ENCODE data around the gene ASB3.
"Not testable (repeated sequence)": the region's sequence is repeated elsewhere in the genome, so short reads cannot be mapped to it uniquely, and the experiment has no call there.

The ASB3 gene

GRCh38 chr2:53729143-53729762 is 57.5 kb downstream of the ASB3 start:
- no peak for DNase-seq

GRCh38 chr2:53727921-53728320 is 58.8 kb downstream of the ASB3 start:
- no peak for DNase-seq

- DNase-seq: no peak
Measured at GRCh38 chr2:53725662-53726061, 61.1 kb downstream of the ASB3 start.

GRCh38 chr2:53724536-53724935 is 62.2 kb downstream of the ASB3 start:
- DNase-seq: no peak

GRCh38 chr2:53720944-53721343 is 65.8 kb downstream of the ASB3 start:
- DNase-seq: not testable (repeated sequence)

- no peak for DNase-seq
Measured at GRCh38 chr2:53715568-53715967, 71.2 kb downstream of the ASB3 start.

GRCh38 chr2:53711271-53711780 is 75.4 kb downstream of the ASB3 start:
- no peak for DNase-seq

GRCh38 chr2:53708988-53709387 is 77.8 kb downstream of the ASB3 start:
- DNase-seq: no peak

GRCh38 chr2:53701221-53701620 is 85.5 kb downstream of the ASB3 start:
- DNase-seq: no peak

GRCh38 chr2:53697686-53698085 is 89.1 kb downstream of the ASB3 start:
- no peak for DNase-seq

GRCh38 chr2:53697092-53697491 is 89.7 kb downstream of the ASB3 start:
- no peak for DNase-seq

- DNase-seq: no peak
Measured at GRCh38 chr2:53695575-53695974, 91.2 kb downstream of the ASB3 start.

GRCh38 chr2:53694096-53694771 is 92.5 kb downstream of the ASB3 start:
- DNase-seq: no peak

- peak in 1 of 5 donors; percentile 2 for DNase-seq
Measured at GRCh38 chr2:53690876-53691275, 95.9 kb downstream of the ASB3 start.

GRCh38 chr2:53672881-53673522 is 113.8 kb downstream of the ASB3 start:
- DNase-seq: no peak

GRCh38 chr2:53670331-53670730 is 116.4 kb downstream of the ASB3 start:
- no peak for DNase-seq

- no peak for DNase-seq
Measured at GRCh38 chr2:53668624-53669026, 118.1 kb downstream of the ASB3 start.

- DNase-seq: not testable (repeated sequence)
Measured at GRCh38 chr2:53667130-53667529, 119.6 kb downstream of the ASB3 start.

GRCh38 chr2:53660886-53661285 is 125.9 kb downstream of the ASB3 start:
- no peak for DNase-seq

- not testable (repeated sequence) for DNase-seq
Measured at GRCh38 chr2:53658474-53658873, 128.3 kb downstream of the ASB3 start.

- no peak for DNase-seq
Measured at GRCh38 chr2:53655256-53655655, 131.5 kb downstream of the ASB3 start.

- DNase-seq: no peak
Measured at GRCh38 chr2:53654396-53654795, 132.4 kb downstream of the ASB3 start.

GRCh38 chr2:53652131-53652530 is 134.6 kb downstream of the ASB3 start:
- DNase-seq: no peak

GRCh38 chr2:53646788-53647187 is 140.0 kb downstream of the ASB3 start:
- no peak for DNase-seq

Measured in T-helper 1 cell (primary cell).